ENCODE measurements around the gene UTP25.

- TF ChIP-seq POLR2A (IDR thresholded peaks at IDR 0.05; ENCODE audit: borderline replicate concordance, extremely low read depth, insufficient read depth, insufficient read length), result no peak
- TF ChIP-seq, protein P1, sequence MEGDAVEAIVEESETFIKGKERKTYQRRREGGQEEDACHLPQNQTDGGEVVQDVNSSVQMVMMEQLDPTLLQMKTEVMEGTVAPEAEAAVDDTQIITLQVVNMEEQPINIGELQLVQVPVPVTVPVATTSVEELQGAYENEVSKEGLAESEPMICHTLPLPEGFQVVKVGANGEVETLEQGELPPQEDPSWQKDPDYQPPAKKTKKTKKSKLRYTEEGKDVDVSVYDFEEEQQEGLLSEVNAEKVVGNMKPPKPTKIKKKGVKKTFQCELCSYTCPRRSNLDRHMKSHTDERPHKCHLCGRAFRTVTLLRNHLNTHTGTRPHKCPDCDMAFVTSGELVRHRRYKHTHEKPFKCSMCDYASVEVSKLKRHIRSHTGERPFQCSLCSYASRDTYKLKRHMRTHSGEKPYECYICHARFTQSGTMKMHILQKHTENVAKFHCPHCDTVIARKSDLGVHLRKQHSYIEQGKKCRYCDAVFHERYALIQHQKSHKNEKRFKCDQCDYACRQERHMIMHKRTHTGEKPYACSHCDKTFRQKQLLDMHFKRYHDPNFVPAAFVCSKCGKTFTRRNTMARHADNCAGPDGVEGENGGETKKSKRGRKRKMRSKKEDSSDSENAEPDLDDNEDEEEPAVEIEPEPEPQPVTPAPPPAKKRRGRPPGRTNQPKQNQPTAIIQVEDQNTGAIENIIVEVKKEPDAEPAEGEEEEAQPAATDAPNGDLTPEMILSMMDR (IDR thresholded peaks at IDR 0.05 in 2 of 3, conservative IDR thresholded peaks at IDR 0.05 in 1 of 3; ENCODE audit: borderline replicate concordance in 1 of 3, insufficient read depth in 1 of 3, low read depth in 2 of 3, low read length in 2 of 3), result no peak
- TF ChIP-seq EZH2phosphoT487 (IDR thresholded peaks at IDR 0.05; ENCODE audit: borderline replicate concordance), result no peak
- TF ChIP-seq CEBPB (IDR thresholded peaks at IDR 0.05; ENCODE audit: low read depth), result no peak
- TF ChIP-seq RAD21 (IDR thresholded peaks at IDR 0.05; ENCODE audit: low read depth), result no peak
- no peak for TF ChIP-seq JUND (IDR thresholded peaks at IDR 0.05)
- TF ChIP-seq EZH2 (IDR thresholded peaks at IDR 0.05), result no peak
- TF ChIP-seq FOSL1 (IDR thresholded peaks at IDR 0.05; ENCODE audit: low read depth), result no peak
- TF ChIP-seq TCF7L2 (IDR thresholded peaks at IDR 0.05; ENCODE audit: borderline replicate concordance, extremely low read depth, insufficient read depth, insufficient read length), result no peak
- TF ChIP-seq, protein P2, sequence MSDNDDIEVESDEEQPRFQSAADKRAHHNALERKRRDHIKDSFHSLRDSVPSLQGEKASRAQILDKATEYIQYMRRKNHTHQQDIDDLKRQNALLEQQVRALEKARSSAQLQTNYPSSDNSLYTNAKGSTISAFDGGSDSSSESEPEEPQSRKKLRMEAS (IDR thresholded peaks at IDR 0.05), result no peak
- no peak for TF ChIP-seq POLR2AphosphoS5 (IDR thresholded peaks at IDR 0.05; ENCODE audit: low read depth, low read length)
- TF ChIP-seq SRF (IDR thresholded peaks at IDR 0.05; ENCODE audit: low read depth), result no peak
- TF ChIP-seq, protein P3, sequence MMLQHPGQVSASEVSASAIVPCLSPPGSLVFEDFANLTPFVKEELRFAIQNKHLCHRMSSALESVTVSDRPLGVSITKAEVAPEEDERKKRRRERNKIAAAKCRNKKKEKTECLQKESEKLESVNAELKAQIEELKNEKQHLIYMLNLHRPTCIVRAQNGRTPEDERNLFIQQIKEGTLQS (IDR thresholded peaks at IDR 0.05), result no peak
These were observed 34.9 kb downstream of the UTP25 start for GRCh38 chr1:209862391-209863356.
